ENCODE data around the gene RFXANK. TPM values are rescaled to one million over a fixed set of nuclear protein-coding genes. Genes with fewer than 3 reads are reported as not detected.

Gene RFXANK
- total RNA-seq, 2 experiments from 2014 or later = 105 to 114 TPM

DNA sequence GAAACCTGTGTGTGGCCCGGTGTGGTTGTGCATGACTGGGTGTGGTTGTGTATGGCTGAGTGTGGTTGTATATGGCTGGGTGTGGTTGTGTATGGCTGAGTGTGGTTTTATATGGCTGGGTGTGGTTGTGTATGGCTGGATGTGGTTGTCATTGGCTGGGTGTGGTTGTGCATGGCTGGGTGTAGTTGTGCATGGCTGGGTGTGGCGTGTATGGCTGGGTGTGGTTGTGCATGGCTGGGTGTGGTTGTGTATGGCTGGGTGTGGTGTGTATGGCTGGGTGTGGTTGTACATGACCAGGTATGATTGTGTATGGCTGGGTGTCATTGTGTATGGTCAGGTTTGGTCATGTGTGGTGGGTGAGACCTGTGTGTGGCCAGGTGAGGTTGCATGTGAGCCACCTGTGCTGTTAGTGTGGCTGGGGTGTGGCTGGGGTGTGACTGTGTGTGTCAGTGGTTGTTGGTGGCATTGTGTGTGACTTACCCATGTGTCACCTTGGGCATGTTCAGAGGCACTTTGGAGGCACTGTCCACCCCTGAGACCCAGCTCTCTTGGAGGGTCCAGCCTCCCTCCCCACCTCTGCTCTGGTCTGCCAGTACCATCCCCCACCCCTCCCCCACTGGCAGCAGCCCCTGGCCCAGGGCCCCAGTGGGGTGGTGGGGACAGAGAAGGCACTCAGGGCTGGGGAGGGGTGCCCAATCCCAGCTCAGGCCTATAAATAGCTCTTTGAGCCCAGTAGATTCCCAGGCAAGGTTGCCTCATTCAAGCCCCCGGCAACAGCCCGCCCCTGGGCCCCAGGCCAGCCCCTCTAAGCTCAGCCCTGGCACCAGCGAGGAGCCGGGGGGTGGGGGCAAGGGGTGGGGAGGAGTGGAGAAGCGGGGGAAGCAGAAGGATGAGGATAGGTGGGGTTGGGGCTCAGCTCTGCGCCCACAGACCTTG is 15.8 kb downstream of the RFXANK start:
- CTCF ChIA-PET (ENCODE audit: unreplicated experiment) = no interaction called here
- H3K36me3 ChIP-seq (ENCODE audit: insufficient read depth, low read length) = no peaks in the 10 kb centered on the region
- no peak overlapping the region for H3K4me2 ChIP-seq (ENCODE audit: low read length)
- DNase-seq (ENCODE audit: low spot score) = no peak
- no peaks in the 10 kb centered on the region for H3K9me3 ChIP-seq (ENCODE audit: low read length)
- no TSS peak for BruUV-seq (replicated peaks)
- no peak overlapping the region for H3K27ac ChIP-seq (ENCODE audit: low read depth, low read length, poor library complexity, severe bottlenecking)
- POLR2A ChIA-PET = interaction anchor here (0.6 kb wide), 1 partner anchor 143 kb away, joined by 3 read pairs; no protein-coding TSS in a partner anchor
- no peaks in the 10 kb centered on the region for H4K20me1 ChIP-seq (ENCODE audit: insufficient read depth, low read length)
- TF ChIP-seq CTCF (conservative IDR thresholded peaks at IDR 0.05; ENCODE audit: low read length) (no peak), EZH2phosphoT487 (IDR thresholded peaks at IDR 0.05; ENCODE audit: borderline replicate concordance, low read depth, low read length) (no peak)
- H3K4me3 ChIP-seq (ENCODE audit: low read depth, low read length, poor library complexity, severe bottlenecking) = no peak overlapping the region
- intact Hi-C loops (cut with micrococcal nuclease; ENCODE audit: unreplicated experiment) = loop anchor here (10.0 kb wide), 1 partner anchor 117 kb away; the partner anchor contains the start of genes MAU2 and SUGP1
- peaks cover 7% of the 10 kb centered on the region for H3K4me1 ChIP-seq (ENCODE audit: insufficient read depth, low read length, poor library complexity, severe bottlenecking)
- no peak overlapping the region for H2AFZ ChIP-seq (ENCODE audit: low read length)
- no peaks in the 10 kb centered on the region for H3K9me2 ChIP-seq (ENCODE audit: insufficient read depth, low read length)
- H3K79me2 ChIP-seq (ENCODE audit: insufficient read depth, low read depth, low read length) = peaks cover 2% of the 10 kb centered on the region; the same call in 1 of the 2 replicates

DNA sequence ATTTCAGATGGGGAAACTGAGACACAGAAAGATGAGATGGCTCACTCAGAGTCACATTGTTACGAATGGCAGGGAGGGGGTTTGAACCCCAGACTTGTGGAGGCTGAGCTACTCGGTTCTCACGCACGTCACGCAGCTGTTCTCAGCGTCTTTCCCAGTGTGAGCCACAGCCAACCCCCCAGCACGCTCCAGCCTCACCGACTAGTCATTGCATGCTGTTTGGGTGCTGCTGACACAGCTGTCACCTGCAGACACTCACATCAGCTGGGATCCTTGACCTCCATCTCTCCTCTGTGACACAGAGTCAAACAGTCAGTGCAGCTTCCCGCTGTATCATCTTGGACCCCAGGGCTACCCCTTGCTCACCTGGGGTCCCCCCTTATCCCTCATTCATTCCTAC is 17.3 kb downstream of the RFXANK start:
- ChIA-PET CTCF (ENCODE audit: unreplicated experiment) (no interaction called here), POLR2A (interaction anchor here (0.5 to 0.7 kb wide), 2 partner anchors 262 to 292 kb away, joined by 3 read pairs; no protein-coding TSS in a partner anchor)
- H3K79me2 ChIP-seq (ENCODE audit: insufficient read depth, low read depth, low read length) = no peaks in the 10 kb centered on the region
- H3K4me1 ChIP-seq (ENCODE audit: insufficient read depth, low read length, poor library complexity, severe bottlenecking) = peaks cover 7% of the 10 kb centered on the region
- intact Hi-C loops (cut with micrococcal nuclease; ENCODE audit: unreplicated experiment) = loop anchor here (10.0 kb wide), 1 partner anchor 115 kb away; the partner anchor contains the start of genes MAU2 and SUGP1
- H3K4me2 ChIP-seq (ENCODE audit: low read length) = no peak overlapping the region
- H3K36me3 ChIP-seq (ENCODE audit: insufficient read depth, low read length) = no peaks in the 10 kb centered on the region
- no peaks in the 10 kb centered on the region for H3K9me2 ChIP-seq (ENCODE audit: insufficient read depth, low read length)
- no peak for DNase-seq (ENCODE audit: low spot score)
- H4K20me1 ChIP-seq (ENCODE audit: insufficient read depth, low read length) = no peaks in the 10 kb centered on the region
- BruUV-seq (replicated peaks) = no TSS peak
- H2AFZ ChIP-seq (ENCODE audit: low read length) = no peak overlapping the region
- TF ChIP-seq CTCF (conservative IDR thresholded peaks at IDR 0.05; ENCODE audit: low read length) (no peak), EZH2phosphoT487 (IDR thresholded peaks at IDR 0.05; ENCODE audit: borderline replicate concordance, low read depth, low read length) (no peak)
- H3K9me3 ChIP-seq (ENCODE audit: low read length) = no peaks in the 10 kb centered on the region
- H3K27ac ChIP-seq (ENCODE audit: low read depth, low read length, poor library complexity, severe bottlenecking) = no peak overlapping the region
- H3K4me3 ChIP-seq (ENCODE audit: low read depth, low read length, poor library complexity, severe bottlenecking) = no peak overlapping the region
